Measurements from ENCODE around the gene FGF12. TPM values are rescaled to one million over a fixed set of nuclear protein-coding genes. Genes with fewer than 3 reads are reported as not detected.
"Not testable (repeated sequence)": the region's sequence is repeated elsewhere in the genome, so short reads cannot be mapped to it uniquely, and the experiment has no call there.

FGF12 gene
- total RNA-seq, 2 donors from 2014 or later = not detected

DNA sequence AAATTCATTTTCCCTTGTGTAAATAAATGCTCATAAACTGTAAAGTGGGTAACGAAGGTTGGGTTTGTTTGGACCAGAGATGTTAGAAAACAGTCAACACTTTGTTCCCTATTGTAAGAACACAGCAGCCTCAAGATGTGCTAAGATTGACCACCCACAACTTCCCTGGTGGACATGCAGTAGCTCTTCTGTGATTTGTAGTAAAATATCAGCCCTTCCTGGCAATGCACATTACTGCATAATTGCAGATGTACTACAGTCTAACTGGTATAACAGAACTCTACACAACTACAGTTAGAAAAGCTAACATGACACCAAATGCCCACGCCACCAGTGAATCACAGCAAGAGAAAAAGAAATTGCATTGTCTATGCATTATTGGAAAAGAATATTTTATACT, 129.4 kb downstream of the FGF12 start:
- Mint-ChIP-seq H3K27me3 (no peaks in the 10 kb centered on the region), H3K9me3 (peaks cover 17% of the 10 kb centered on the region), H3K4me1 (ENCODE audit: low read depth in 2 of 2) (no peaks in the 10 kb centered on the region), H3K36me3 (no peaks in the 10 kb centered on the region), H3K27ac (no peak overlapping the region), H3K4me3 (no peak overlapping the region)
- no peak for ATAC-seq
- no peak for DNase-seq (ENCODE audit: low spot score)

- no peaks in the 10 kb centered on the region for H3K4me1 Mint-ChIP-seq (ENCODE audit: low read depth in 2 of 2)
- H3K27ac Mint-ChIP-seq = no peak overlapping the region
- ATAC-seq (no peak), DNase-seq (ENCODE audit: low spot score) (no peak)
- H3K27me3 Mint-ChIP-seq = no peaks in the 10 kb centered on the region
- no peaks in the 10 kb centered on the region for H3K36me3 Mint-ChIP-seq
- peaks cover 17% of the 10 kb centered on the region for H3K9me3 Mint-ChIP-seq
- no peak overlapping the region for H3K4me3 Mint-ChIP-seq
These were observed 129.8 kb downstream of the FGF12 start for GRCh38 chr3:192597506-192597905.

DNA sequence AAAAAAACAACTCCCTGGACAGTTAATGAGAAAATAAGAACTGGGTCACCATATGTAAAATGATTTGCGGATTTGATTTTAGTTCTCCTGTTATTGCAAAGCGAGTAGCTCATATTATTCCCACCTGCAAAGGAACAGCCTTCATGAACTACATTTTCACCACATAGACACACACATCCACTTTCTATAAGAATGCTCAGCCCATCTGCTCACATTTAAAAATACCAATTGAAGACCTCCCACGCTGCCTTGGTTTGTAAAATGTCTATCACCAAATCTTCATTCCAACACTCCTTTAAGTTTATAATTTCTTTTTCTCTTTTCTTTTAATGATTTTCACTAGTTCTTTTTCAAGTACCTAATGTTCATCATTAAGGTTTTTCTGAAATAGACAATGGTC, 148.6 kb downstream of the FGF12 start:
- no peak overlapping the region for H3K27ac Mint-ChIP-seq
- H3K36me3 Mint-ChIP-seq = no peaks in the 10 kb centered on the region
- DNase-seq (ENCODE audit: low spot score) (no peak), ATAC-seq (no peak)
- H3K9me3 Mint-ChIP-seq = no peaks in the 10 kb centered on the region
- H3K4me1 Mint-ChIP-seq (ENCODE audit: low read depth in 2 of 2) = no peaks in the 10 kb centered on the region
- no peak overlapping the region for H3K4me3 Mint-ChIP-seq
- H3K27me3 Mint-ChIP-seq = no peaks in the 10 kb centered on the region

DNA sequence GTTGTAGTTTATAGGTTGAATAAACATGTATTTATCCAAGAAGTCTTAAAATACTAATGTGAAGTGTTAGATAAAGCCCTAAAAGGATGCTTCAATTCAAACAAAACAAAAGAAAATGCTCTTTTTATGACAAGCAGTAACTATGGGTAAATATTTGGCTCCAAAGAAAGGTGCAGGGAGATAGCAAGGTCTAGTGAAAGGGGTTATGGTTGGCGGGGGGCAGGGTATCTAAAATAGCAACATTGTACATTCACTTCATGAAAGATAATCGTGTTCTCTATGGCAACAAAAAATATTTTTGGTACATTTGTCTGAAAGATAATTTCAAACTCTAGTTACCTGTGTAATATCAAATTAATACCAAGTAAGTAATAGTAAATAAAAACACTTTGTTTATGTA, 149.5 kb downstream of the FGF12 start:
- Mint-ChIP-seq H3K9me3 (no peaks in the 10 kb centered on the region), H3K4me3 (no peak overlapping the region), H3K4me1 (ENCODE audit: low read depth in 2 of 2) (no peaks in the 10 kb centered on the region), H3K27ac (no peak overlapping the region), H3K27me3 (no peaks in the 10 kb centered on the region), H3K36me3 (no peaks in the 10 kb centered on the region)
- no peak for ATAC-seq
- no peak for DNase-seq (ENCODE audit: low spot score)

DNA sequence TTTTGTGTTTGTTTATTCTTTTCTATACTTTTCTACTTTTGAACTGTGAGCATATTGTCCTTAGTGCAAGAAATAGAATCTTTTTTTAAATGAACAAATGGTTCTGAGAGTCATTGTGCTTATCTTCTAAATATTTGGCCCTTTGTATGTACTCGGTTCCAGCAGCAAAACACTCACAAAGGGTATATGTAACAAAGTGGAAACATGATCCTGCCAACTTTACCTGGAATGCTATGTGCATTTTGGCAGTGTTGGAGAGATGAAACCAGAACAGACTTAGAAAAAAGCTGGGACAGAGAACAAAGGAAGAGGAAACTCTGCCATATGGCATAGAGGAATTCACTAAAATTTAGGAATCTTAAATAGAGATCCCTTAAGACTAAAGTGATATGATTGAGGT, 150.1 kb downstream of the FGF12 start:
- H3K27me3 Mint-ChIP-seq = peaks cover under 1% of the 10 kb centered on the region in 2 donors
- no peak for ATAC-seq
- H3K4me3 Mint-ChIP-seq = no peak overlapping the region
- H3K9me3 Mint-ChIP-seq = no peaks in the 10 kb centered on the region
- H3K27ac Mint-ChIP-seq = no peak overlapping the region
- no peaks in the 10 kb centered on the region for H3K36me3 Mint-ChIP-seq
- H3K4me1 Mint-ChIP-seq (ENCODE audit: low read depth in 2 of 2) = no peaks in the 10 kb centered on the region
- no peak for DNase-seq (ENCODE audit: low spot score)

- not testable (repeated sequence) for H3K27me3 Mint-ChIP-seq; H3K4me1 Mint-ChIP-seq (ENCODE audit: low read depth in 2 of 2); H3K27ac Mint-ChIP-seq; H3K4me3 Mint-ChIP-seq; DNase-seq (ENCODE audit: low spot score); H3K9me3 Mint-ChIP-seq; H3K36me3 Mint-ChIP-seq; ATAC-seq
These were observed 150.6 kb downstream of the FGF12 start for GRCh38 chr3:192576704-192577103.

GRCh38 chr3:192575879-192576506, 151.3 kb downstream of the FGF12 start:
- Mint-ChIP-seq H3K4me3 (no peak overlapping the region), H3K27me3 (peaks cover 6% of the 10 kb centered on the region in 2 donors), H3K27ac (no peak overlapping the region), H3K36me3 (no peaks in the 10 kb centered on the region), H3K4me1 (ENCODE audit: low read depth in 2 of 2) (peaks cover 0 to 3% of the 10 kb centered on the region in 2 donors), H3K9me3 (peaks cover 3% of the 10 kb centered on the region)
- ATAC-seq (no peak), DNase-seq (ENCODE audit: low spot score) (no peak)

DNA sequence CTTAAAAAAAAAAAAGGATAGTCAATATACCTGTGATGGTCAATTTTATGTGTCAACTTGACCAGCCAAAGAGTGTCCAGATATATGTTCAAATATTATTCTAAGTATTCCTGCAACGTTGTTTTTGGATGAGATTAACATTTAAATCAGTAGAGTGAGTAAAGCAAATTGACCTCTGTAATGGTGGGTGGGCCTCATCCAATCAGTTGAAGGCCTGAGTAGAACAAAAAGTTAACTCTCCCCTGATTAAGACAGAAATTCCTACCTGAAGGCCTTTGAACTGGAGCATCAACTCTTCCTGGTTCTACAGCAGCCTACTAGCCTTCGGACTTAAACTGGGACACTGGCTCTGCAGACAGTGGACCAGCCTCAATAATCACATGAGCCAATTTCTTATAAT, 154.1 kb downstream of the FGF12 start:
- peaks cover 6 to 12% of the 10 kb centered on the region in 2 donors for H3K27me3 Mint-ChIP-seq
- DNase-seq (ENCODE audit: low spot score) (no peak), ATAC-seq (no peak)
- H3K27ac Mint-ChIP-seq = no peak overlapping the region
- H3K4me1 Mint-ChIP-seq (ENCODE audit: low read depth in 2 of 2) = peaks cover 0 to 5% of the 10 kb centered on the region in 2 donors
- H3K9me3 Mint-ChIP-seq = peaks cover 3% of the 10 kb centered on the region
- H3K36me3 Mint-ChIP-seq = no peaks in the 10 kb centered on the region
- no peak overlapping the region for H3K4me3 Mint-ChIP-seq

DNA sequence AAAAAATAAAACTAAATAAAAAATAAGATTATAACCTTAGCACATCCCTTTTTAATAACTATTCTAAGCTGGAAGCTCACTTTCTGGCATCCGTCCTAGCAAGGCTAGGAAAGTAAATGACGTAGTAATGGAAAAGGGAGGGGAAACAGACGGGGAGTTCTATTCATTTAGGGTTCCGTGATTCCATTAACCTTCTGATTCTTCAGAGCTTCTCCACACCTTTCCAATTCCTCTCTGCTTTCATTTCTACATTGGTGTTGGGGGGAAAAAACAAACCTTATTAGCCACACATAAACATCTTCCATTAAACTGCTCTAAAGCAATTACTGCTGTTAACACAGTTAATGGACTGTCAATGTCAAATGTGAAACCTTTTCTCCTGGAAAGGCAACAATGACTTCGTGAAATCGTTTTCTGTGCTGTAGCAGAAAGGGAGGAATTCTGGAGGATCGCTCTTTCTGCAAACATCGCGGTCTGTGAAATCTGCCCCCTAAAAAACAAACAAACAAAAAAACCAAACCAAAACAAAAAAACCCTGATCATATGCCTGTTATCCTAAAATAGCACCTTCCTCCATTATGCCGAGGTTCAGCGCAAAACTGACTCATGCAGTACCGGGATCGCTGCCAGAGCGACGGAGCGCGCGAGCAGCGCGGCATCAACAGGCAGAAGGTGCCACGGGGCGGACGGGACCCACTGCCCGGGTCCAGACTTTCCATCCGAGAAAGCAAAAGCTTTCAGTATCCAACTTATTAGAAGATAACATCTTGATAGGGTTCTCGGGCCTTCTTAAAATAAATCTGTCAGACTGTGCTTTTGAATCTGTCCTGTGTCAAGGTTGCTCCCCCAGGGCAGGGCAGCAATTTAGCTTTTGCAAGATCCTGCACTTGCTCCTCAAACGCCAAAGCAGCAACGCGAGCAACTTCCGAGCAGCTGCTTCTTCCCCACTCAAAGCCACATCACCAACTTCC, 156.2 kb downstream of the FGF12 start:
- Mint-ChIP-seq H3K36me3 (no peaks in the 10 kb centered on the region), H3K4me1 (ENCODE audit: low read depth in 2 of 2) (peaks cover 0 to 5% of the 10 kb centered on the region in 2 donors), H3K9me3 (peaks cover 3% of the 10 kb centered on the region), H3K27me3 (peaks cover 6 to 12% of the 10 kb centered on the region in 2 donors), H3K4me3 (no peak overlapping the region), H3K27ac (no peak overlapping the region)
- DNase-seq (ENCODE audit: low spot score) = no peak
- no peak for ATAC-seq

- ATAC-seq = no peak
- H3K4me3 Mint-ChIP-seq = no peak overlapping the region
- peaks cover 0 to 5% of the 10 kb centered on the region in 2 donors for H3K4me1 Mint-ChIP-seq (ENCODE audit: low read depth in 2 of 2)
- H3K27me3 Mint-ChIP-seq = peaks cover 6 to 12% of the 10 kb centered on the region in 2 donors
- peaks cover 3% of the 10 kb centered on the region for H3K9me3 Mint-ChIP-seq
- DNase-seq (ENCODE audit: low spot score) = no peak
- no peaks in the 10 kb centered on the region for H3K36me3 Mint-ChIP-seq
- no peak overlapping the region for H3K27ac Mint-ChIP-seq
These were observed 157.0 kb downstream of the FGF12 start for GRCh38 chr3:192570315-192570714.

DNA sequence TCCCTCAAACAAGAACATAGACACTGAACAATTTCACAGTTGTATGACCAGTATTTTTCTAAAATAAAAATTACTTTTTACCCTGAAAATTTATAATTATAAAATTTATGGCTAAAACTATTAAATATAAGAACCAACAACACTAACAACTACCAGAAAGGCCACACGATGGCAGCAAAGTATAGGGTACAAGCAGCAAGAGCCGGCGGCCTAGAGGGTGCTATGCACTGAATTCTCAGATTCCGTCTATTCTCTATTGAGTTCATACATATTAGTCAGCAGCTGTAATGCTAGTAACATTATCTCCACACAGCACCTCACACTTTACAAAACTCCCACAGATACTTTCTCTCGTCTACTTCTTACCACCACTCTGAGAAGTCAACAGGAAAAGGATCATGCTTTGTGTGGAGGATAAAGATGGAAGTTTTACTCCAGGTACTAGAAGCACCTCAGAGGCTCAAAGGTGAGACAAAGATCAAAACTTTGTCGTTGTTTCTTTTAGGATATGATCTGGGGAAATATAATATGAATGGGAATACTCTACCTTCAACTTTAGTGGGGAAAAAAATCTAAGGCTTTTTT, 160.5 kb downstream of the FGF12 start:
- Mint-ChIP-seq H3K4me3 (no peak overlapping the region), H3K4me1 (ENCODE audit: low read depth in 2 of 2) (peaks cover 0 to 5% of the 10 kb centered on the region in 2 donors), H3K27me3 (peaks cover under 1 to 8% of the 10 kb centered on the region in 2 donors), H3K36me3 (no peaks in the 10 kb centered on the region), H3K9me3 (no peaks in the 10 kb centered on the region), H3K27ac (no peak overlapping the region)
- ATAC-seq (no peak), DNase-seq (ENCODE audit: low spot score) (no peak)

GRCh38 chr3:192564611-192565010, 162.7 kb downstream of the FGF12 start:
- Mint-ChIP-seq H3K4me3 (no peak overlapping the region), H3K27me3 (peaks cover 0 to 3% of the 10 kb centered on the region in 2 donors), H3K4me1 (ENCODE audit: low read depth in 2 of 2) (no peaks in the 10 kb centered on the region), H3K27ac (no peak overlapping the region), H3K36me3 (no peaks in the 10 kb centered on the region), H3K9me3 (no peaks in the 10 kb centered on the region)
- DNase-seq (ENCODE audit: low spot score) = no peak
- ATAC-seq = no peak

DNA sequence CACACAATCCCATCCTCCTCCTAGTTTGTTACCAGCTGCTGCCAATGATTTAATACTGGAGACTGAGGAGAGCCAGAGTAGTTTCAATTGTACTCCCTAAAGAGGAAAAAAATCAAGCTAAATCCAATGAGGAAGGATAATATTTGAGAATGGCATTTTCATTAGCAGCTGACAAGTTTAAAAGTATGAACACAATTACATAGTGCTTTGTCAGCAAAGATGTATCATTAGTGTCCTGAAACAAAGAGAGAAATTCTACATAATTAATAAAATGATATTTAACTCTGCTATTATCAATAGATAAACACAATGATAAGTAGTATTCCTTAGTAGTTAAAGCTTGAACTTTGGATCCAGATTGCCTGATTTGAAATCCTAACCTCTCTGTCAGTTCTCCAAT, 163.9 kb downstream of the FGF12 start:
- H3K36me3 Mint-ChIP-seq = no peaks in the 10 kb centered on the region
- H3K27ac Mint-ChIP-seq = no peak overlapping the region
- no peaks in the 10 kb centered on the region for H3K9me3 Mint-ChIP-seq
- ATAC-seq (no peak), DNase-seq (ENCODE audit: low spot score) (no peak)
- peaks cover 0 to 2% of the 10 kb centered on the region in 2 donors for H3K27me3 Mint-ChIP-seq
- no peaks in the 10 kb centered on the region for H3K4me1 Mint-ChIP-seq (ENCODE audit: low read depth in 2 of 2)
- no peak overlapping the region for H3K4me3 Mint-ChIP-seq

- Mint-ChIP-seq H3K36me3 (no peaks in the 10 kb centered on the region), H3K9me3 (peaks cover 11% of the 10 kb centered on the region), H3K27me3 (no peaks in the 10 kb centered on the region), H3K4me3 (no peak overlapping the region), H3K4me1 (ENCODE audit: low read depth in 2 of 2) (no peaks in the 10 kb centered on the region), H3K27ac (no peak overlapping the region)
- DNase-seq (ENCODE audit: low spot score) = no peak
- no peak for ATAC-seq
These were observed 173.6 kb downstream of the FGF12 start for GRCh38 chr3:192553707-192554106.

Measured in natural killer cell treated with Interleukin-12 subunit alpha and Interleukin-12 subunit beta and Interleukin-15 and Interleukin-18, amount 100 ng/mL, for 72 hours (primary cell).